GM13977 (cell line): ENCODE measurements around the gene TUBA4A.

Experiments
- DNase-seq: peaks from one replicate; pipeline ENCODE4 v3.0.0; 2012; ENCODE audit warnings: low spot score
- in situ Hi-C: fragments of 300-500 bp; cut with MboI; formaldehyde crosslinking; loops from one replicate; pipeline ENCODE4 v1.12.0; 2022; ENCODE audit warnings: low sequenced_read_pairs, low pct_unique_long_range_greater_than_20kb, mixed read lengths, inconsistent platforms; ENCODE audit not compliant: unreplicated experiment
- TF ChIP-seq, protein P1 (sequence below): IDR thresholded peaks from 2 replicates; pipeline ENCODE4 v1.5.1; 2012; ENCODE audit warnings: mild to moderate bottlenecking, control low read depth; ENCODE audit not compliant: insufficient read depth; ENCODE audit errors: extremely low read depth, missing control alignments

TUBA4A gene

GRCh38 chr2:219252900-219253752, 592 bp downstream of the TUBA4A start, which contains the start of gene TUBA4B:
TSS of gene TUBA4B (plus strand) at chr2:219253243. CDS start at chr2:219253408, 165 bp downstream.
- in situ Hi-C loops = no loop called here
- peak; percentile 49 for DNase-seq
- TF ChIP-seq, protein P1, sequence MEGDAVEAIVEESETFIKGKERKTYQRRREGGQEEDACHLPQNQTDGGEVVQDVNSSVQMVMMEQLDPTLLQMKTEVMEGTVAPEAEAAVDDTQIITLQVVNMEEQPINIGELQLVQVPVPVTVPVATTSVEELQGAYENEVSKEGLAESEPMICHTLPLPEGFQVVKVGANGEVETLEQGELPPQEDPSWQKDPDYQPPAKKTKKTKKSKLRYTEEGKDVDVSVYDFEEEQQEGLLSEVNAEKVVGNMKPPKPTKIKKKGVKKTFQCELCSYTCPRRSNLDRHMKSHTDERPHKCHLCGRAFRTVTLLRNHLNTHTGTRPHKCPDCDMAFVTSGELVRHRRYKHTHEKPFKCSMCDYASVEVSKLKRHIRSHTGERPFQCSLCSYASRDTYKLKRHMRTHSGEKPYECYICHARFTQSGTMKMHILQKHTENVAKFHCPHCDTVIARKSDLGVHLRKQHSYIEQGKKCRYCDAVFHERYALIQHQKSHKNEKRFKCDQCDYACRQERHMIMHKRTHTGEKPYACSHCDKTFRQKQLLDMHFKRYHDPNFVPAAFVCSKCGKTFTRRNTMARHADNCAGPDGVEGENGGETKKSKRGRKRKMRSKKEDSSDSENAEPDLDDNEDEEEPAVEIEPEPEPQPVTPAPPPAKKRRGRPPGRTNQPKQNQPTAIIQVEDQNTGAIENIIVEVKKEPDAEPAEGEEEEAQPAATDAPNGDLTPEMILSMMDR = no peak

DNA sequence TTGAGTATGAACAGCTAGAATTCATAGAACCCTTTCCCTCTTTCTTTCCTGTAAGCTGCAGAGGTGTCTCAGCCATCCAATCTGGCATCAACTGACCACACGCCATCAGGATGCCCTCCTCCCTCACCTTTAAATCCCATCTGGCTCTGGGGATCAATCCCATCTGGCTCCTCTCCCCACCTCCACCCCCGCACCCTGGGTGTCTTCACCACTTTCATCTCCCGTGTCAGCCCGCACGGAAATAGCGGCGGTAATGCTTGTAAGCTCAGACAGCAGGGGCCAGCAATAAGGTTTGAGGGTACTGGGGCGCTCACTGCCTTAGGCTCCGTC, 1.2 kb downstream of the TUBA4A start:
- TF ChIP-seq, protein P1 = no peak
- in situ Hi-C loops = no loop called here
- no peak for DNase-seq

GRCh38 chr2:219252084-219252483, 1.6 kb downstream of the TUBA4A start:
- TF ChIP-seq, protein P1 = no peak
- in situ Hi-C loops = no loop called here
- no peak for DNase-seq

DNA sequence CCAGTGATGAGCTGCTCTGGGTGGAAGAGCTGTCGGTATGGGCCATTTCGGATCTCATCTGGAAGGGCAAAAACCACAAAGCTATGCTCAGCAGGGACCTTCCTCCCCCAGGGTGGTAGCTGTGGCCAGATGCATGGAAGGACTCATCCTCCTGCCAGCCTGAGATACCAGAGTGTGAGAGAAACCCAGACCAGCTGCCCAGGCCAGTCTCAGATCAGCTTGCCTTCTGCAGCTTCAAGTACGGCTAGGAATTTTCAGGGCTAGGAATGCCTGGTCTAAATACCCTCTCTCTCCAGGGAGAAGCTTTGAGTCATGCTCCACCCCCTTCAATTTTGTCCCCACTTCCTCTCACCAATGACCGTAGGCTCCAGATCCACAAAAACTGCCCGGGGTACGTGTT, 2.1 kb downstream of the TUBA4A start:
- TF ChIP-seq, protein P1 = no peak
- no peak for DNase-seq
- in situ Hi-C loops = no loop called here

DNA sequence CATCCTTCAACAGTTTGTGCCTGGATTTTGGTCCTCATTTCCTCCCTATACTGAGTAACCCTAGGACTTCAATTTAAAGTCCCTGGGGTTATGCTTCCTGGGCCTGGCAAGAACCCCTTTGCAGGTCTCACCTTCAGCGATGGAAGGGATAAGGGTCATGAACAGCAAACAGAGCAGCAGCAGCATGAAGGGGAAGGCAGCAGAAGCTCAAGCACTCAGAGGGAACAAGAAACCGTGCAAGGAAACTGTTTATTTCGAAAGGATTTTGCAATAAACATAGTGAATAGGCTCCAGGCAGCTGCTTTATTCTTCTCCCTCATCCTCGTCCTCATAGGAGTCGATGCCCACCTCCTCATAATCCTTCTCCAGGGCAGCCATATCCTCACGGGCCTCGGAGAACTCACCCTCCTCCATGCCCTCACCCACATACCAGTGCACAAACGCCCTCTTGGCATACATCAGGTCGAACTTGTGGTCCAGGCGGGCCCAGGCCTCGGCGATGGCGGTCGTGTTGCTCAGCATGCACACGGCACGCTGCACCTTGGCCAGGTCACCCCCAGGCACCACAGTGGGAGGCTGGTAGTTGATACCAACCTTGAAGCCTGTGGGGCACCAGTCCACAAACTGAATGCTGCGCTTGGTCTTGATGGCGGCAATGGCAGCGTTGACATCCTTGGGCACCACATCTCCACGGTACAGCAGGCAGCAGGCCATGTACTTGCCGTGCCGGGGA, 3.5 kb downstream of the TUBA4A start:
- no peak for DNase-seq
- TF ChIP-seq, protein P1 = no peak
- in situ Hi-C loops = no loop called here

DNA sequence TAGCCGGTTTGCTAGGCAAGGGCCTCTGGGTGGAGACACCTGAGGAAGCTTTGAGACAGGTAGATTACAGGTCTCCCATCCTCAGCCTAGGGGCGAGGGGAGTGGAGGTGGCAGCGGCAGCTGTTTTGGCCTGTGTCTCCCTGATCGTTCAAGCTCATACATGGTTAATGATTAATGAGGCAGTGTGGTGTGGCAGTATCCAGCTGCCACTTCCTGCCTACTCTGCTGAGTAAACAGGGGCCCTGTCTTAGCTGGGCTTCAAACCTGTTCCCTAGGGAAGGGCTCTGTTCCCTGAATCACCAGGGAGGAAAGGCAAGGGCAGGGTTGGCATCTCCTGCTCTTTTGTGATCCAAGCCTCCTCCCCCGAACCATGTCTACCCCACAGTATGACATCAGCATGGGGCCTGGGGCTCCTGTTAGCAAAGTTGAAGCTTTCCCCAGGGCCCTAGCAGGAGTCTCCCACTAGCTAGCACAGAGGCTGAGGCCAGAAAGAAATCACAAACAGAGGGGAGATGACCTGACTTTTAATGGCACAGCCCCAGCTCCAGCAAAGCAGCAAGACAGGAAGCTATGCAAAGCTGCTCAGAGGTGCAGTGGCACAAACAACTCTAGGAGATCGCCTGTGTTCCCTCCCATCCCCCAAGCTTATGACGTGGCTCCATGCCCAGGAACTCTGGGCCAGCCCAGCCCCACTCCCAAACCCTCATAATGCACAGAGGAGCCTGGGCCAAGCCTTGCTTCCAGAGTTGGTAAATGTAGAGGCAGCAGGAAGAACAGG, 4.3 kb downstream of the TUBA4A start:
- TF ChIP-seq, protein P1 = no peak
- in situ Hi-C loops = no loop called here
- DNase-seq = peak; percentile 45
